HG03565 (cell line): ENCODE results near the gene BTN3A1.

Experiments
- ATAC-seq: cut with Tn5 transposase; IDR thresholded peaks from one replicate; pipeline ENCODE4 v1.9.1; 2021; ENCODE audit warnings: mild to moderate bottlenecking, moderate library complexity; ENCODE audit not compliant: unreplicated experiment

Gene BTN3A1

DNA sequence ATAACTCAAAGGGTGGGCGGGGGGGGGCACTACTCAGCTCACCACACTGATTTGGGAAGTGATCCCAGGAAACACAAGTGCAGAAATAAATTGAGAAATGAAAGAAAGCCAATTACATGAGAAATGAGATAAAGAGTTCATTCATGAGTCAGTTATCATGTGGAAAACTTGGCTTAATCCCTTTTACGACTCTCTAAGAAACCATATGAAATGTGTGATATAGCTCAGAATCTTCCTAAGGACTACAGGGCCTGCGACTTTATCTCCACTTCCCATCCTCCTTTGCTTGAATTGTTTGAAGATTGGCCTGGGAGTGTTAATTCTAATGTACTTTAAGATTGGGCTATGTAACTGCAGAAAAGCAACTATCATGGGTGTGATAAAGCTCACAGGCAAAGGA is 22.8 kb upstream of the BTN3A1 start:
- ATAC-seq = no peak

DNA sequence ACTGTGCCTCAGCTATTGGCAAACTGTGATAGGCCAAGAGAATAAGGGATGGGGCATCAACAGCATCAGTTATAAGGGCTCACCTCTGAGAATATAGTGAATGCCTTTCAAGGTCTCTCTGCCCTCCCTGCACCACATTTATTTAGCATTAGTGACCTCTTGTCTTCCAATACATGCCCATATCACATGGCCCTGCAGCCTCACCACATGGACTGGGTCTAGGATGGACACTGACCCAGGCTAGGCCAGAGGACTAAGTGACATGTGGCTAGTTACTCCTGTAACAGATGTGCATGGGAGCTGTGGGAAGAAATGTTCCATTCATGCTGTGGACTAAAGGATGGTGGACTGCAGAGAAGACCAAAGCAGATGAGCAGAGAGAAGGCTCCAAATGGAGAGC is 22.3 kb upstream of the BTN3A1 start:
- ATAC-seq = no peak

DNA sequence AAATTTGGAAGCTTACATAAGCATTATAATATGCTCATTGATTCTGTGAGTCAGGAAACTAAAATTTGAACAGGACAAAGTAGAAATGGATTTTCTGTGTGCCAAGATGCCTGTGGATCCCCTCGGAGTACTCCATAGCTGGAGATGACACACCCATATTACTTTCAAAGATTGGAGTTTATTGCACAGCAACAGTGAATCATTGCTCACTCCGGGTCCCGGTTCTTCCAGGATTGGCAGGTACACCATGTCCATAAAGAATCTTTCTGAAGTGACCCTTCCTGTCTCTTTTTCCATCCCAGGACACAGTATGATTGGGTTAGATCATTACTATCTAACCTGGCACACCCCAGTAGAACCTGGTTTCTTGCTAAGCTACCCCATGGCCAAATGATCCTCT is 21.8 kb upstream of the BTN3A1 start:
- ATAC-seq = no peak

DNA sequence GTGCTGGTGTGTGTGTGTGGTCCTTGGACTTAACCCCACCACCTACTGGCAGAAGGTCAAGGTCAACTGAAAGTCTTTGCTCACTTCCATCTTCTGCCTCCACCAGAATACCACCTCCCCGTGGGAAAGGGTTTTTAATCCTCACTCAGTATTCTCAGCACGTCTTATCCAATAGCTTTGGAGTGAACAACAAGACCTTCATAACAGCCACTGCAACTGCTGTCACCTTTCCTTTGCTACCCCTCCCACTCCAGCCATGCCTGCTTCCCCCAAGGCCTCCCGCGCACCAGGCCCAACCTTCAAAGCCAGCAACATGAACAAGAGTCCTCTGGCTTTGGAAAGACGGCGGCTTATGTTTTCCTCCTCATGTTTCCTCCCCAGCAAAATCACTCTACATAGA is 20.0 kb upstream of the BTN3A1 start:
- no peak for ATAC-seq

DNA sequence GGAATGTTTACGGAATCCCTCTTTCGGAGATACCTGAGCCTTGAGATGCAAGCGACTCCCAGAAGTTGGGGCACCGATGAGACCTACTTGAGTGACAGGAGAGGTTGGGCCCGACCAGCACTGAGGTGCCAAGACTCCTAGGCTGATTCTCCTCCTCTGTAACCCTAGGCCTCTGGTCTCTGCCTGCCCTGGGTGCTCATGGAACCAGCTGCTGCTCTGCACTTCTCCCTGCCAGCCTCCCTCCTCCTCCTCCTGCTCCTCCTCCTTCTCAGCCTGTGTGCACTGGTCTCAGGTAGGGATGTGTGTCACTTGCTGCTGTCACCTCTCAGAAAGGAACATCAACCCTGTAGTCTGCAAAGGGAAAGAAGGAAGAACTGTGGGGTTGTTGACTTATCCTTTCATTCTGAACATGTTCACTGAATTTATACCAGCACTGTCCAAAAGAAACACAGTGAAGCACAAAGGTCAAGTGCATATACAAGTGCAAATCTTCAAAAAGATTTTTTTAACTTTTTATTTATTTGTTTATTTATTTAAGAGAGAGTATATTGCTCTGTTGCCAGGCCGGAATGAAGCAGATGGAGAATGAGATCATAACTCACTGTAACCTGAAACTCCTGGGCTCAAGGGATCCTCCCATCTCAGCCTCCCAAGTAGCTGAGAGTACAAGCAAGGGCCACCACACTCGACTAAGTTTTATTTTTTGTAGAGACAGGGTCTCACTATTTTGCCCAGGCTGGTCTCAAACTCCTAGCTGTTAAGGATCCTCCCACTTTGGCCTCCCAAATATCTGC is 18.3 kb upstream of the BTN3A1 start:
- ATAC-seq = no peak

DNA sequence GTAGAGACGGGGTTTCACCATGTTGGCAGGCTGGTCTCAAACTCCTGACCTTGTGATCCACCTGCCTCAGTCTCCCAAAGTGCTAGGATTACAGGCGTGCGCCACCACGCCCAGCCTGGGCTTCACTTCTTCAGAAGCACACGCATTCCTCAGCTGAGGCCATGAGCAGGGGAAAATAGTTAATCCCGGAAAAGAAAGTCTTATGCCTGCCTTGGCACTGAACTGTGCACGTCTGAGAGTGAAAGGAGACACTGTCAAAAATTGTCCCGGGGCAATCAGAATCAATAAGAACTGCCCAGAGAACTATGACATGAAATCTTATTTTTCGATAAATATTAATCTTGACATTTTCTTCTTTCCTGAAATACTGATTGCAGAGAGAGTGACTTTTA is 16.3 kb upstream of the BTN3A1 start:
- ATAC-seq = no peak

DNA sequence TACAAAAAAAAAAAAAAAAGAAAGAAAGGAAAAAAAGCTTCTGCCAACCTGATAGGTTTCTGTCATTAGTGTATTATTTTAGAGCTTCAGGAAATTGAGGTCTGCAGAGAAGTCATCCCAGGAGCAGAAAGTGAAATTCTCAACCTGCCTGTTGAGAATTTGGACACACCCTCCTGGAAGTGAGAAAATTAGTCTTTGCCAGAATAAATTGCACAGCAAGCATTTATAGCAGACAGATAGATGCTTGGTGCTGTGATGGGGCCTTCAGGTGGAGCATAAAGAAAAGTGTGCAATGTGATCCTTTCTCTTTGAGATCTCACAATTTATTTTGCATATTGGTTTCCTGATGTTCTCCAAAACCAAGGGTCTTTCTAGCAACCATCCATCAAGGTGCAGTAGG is 14.5 kb upstream of the BTN3A1 start:
- no peak for ATAC-seq

DNA sequence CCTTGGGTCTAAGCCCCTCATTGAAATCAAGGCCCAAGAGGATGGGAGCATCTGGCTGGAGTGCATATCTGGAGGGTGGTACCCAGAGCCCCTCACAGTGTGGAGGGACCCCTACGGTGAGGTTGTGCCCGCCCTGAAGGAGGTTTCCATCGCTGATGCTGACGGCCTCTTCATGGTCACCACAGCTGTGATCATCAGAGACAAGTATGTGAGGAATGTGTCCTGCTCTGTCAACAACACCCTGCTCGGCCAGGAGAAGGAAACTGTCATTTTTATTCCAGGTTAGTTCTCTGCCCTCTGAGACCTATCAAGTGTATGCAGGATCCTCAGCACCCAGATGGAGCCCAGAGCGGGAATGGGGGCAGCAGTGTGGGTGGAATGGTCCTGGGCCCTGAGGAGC is 14.1 kb upstream of the BTN3A1 start:
- ATAC-seq = no peak

DNA sequence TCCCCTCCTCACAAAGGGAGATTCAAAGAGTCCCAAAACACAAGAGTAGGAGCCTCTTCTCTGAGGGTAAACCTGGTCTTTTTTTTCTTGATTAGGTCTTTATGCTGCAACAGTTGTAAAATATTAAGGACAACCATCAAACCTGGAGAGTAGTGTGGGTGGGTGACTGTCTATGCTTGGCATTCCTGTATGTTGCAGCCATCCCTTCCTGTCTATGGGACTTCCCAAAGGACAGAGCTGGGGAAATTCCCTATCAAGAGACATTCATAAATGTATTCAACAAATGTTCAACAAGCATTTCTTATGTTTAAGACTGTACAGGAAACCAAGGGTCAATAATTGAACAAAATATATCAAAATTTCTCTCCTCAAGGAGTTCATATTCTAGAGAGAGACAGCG is 13.6 kb upstream of the BTN3A1 start:
- ATAC-seq = no peak

DNA sequence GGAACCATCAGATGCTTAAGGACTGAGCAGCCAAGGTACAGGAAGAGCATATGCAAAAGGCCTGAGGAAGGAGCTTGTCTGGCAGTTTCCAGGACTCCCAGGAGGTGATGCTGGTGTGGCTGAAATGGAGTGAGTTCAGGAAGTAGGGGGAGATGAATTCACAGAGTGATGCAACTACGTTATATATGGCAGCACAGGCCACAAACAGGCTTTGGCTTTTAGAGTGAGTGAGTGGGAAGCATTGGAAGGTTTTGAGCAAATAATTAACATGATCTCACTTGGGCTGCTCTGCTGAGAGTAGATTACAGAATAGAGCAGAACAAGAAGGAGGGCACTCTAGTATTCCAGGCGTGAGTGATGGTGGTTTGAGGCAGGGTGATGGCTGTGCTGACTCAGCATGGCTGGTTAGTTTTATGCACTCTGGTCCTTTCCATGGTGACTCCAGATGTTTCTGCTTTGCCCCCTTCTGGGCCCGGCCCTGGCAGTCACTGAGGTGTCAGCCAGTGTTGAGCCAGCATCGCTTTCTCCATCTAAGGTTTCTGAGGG is 12.7 kb upstream of the BTN3A1 start:
- no peak for ATAC-seq

DNA sequence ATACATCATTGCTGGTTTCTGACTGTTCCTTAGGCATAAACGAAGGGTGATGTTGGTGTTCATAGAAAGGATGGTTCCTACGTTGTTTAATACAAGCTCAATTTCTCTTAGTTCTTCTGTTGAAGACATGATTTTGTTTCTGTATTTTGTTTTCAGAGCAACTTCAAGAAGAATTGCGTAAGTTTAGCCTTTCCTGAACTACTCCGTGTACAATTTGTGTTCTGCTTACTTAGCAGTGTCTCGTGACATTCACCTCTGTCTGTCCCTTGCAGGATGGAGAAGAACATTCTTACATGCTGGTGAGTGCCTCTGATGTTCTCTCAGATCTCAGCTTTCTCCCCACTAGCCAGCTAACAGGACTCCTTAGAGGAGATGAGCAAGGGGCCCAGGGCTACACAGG is 11.5 kb upstream of the BTN3A1 start:
- no peak for ATAC-seq

DNA sequence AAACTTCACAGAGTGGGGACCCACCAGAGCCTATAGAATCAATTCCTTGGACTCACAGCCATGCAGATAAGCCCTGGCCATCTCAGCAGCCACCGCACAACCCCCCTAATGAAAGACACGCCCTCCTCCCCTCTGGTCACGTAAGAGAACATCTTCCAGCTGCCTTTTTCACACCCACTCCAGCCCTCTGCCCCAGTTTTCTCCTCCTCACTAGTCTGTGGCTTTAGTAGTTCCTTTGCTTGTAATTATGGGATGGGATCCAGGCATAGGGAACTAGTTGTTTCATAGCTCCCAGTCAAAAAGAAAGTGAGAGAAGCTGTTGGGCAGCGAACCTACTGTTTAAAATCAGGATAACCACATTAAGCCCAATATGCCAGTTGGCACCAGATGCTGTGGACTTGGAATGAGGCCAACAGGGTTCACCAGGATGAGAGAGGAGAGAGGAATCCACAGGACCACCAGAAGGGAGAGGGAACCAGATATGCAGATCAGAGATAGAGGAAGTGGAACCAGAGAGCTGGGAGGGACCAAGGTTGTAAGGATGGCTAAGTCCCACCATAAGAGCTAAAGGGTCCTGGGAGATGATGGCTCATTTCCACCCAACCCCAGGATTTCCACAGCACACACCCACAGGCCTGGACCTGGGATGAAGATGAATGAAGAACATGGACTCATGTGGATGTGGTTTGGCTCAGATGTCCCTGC is 9.0 kb upstream of the BTN3A1 start:
- no peak for ATAC-seq

DNA sequence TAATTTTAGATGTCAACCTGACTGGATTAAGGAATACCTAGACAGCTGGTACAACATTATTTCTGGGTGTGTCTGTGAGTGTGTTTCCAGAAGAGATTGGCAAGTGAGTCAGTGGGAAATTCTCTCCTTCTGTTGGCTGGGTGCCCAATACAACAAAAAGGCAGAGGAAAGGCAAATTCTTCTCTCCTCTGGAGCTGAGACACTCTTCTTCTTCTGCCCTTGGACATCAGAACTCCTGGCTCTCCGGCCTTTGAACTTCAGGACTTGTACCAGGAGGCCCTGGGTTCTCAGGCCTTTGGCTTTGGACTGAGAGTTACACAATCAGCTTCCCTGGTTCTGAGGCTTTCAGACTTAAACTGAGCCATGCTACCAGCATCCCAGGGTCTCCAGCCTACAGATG is 7.8 kb upstream of the BTN3A1 start:
- no peak for ATAC-seq

DNA sequence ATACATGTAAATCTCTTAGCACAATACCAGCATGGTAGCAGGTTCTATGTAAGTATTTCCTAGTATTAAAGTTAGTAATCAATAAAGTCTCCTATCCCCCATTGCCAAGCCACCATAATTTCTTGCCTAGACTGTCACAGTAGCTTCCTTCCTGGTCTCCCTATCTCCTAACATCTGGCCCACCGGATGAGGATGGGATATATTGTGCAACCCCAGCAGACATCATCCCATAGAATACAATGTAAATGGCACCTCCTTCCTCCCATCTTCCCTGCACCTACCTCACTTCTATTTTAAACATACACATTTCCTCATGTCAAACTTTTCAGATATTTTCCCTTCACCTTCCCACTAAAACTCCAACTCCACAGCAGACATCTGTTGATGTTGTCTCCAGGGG is 3.5 kb upstream of the BTN3A1 start:
- ATAC-seq = no peak

DNA sequence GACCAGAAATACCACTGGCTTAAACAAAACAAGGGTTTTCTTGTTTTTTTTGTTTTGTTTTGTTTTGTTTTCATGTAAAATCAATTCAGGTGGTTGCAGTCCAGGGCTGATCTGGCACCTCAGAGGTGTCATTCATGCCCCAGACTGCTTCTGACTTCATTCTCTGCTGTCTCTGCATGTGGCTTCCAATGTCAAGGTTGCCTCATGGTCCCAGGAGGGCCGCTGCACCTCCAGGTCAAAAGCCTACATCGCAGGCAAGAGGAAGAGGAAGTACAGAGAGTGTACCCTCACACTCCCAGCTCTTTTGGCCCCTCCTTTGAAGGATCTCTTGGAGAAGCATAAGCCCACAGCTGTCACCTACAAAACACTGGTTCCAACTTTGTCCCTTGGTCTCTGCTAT is 1.4 kb upstream of the BTN3A1 start:
- ATAC-seq = no peak

DNA sequence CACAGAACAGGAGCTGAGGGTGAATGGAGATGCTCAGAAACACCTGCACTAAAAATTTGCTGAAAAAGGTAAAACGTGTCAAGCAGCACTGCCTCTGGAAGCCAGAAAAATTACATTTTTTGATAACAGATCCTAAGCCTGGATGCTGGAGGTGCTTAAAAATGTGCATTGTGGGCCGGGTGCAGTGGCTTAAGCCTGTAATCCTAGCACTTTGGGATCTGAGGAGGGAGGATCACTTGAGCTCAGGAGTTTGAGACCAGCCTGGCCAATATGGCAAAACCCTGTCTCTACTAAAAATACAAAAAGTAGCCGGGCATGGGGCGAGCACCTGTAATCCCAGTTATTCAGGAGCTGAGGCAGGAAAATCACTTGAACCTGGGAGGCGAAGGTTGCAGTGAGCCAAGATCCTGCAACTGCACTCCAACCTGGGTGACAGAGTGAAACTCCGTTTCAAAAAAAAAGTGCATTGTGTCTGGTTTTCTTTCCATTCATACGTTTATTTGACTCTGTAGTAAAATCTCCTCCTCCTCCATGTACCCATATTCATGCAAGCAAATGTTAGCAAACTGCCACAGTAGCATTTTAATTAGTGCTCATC is 587 bp upstream of the BTN3A1 start:
- no peak for ATAC-seq

DNA sequence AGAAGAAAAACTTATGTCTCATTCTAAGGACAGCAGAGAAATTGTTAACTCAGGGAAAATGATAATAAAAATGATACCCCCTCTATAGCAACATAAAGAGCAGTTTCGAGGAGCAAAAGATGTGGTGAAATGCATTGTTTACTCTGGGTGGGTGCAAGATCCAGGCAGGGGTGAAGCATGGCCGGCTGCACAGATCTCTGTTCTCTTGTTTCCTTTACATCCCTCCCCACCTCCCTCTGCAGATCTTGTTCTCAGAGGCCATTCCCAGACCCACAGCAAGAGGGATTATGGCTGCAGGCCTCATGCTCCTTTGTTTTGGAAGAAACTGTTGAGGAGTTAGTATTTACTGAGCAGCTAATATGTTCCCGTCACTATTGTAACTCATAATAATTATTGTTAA is 1.8 kb downstream of the BTN3A1 start:
- ATAC-seq = no peak

DNA sequence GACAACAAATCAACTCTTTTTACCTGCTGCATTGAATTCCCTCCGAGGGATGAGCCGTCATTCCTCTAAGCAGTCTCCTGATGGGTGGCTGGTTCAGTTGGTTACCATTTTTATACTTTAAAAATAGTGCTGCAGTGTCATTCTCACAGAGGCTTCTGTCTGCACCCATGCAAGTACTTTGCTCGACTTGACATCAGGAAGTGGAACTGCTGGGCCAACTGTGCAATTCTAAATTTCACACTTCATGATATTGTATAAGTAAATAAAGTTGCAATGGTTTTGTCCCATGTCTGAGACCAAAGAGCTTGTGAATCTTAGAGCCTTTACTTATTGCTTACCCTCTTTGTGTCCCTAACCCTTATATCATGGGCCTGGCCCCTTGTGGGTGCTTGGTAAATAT is 2.5 kb downstream of the BTN3A1 start:
- no peak for ATAC-seq

DNA sequence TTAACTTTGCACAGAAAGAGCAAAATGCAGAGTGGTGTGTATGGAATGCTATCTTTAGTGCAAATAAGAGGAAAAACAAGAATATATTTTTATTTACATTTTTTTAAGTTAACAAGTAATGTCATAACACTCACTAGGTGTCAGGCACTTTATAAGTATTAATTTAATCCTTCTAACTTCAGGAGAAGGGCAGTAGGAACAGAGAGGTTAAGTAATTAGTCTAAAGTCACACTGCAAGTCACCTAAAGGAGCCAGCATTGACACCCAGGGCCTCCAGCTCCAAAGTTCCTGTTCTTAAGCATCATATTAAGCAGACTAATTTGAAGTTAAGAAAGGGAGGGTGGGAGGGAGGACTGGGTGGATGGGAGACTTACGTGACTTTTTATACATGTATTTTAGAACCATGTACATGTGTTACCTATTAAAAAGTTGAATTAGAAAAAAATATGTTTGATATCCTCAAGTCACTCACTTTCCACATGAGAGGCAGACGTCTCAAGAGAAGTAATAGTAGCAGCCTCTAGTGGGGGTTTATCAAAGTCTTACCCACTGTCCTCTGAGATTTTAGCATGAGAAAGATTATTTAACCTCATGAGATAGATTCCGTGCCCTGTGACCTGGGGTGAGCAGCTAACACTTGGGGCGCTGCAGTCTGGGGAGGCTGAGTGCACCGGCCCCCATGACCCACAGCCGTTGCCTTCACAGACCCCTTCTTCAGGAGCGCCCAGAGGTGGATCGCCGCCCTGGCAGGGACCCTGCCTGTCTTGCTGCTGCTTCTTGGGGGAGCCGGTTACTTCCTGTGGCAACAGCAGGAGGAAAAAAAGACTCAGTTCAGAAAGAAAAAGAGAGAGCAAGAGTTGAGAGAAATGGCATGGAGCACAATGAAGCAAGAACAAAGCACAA is 7.0 kb downstream of the BTN3A1 start:
- no peak for ATAC-seq

DNA sequence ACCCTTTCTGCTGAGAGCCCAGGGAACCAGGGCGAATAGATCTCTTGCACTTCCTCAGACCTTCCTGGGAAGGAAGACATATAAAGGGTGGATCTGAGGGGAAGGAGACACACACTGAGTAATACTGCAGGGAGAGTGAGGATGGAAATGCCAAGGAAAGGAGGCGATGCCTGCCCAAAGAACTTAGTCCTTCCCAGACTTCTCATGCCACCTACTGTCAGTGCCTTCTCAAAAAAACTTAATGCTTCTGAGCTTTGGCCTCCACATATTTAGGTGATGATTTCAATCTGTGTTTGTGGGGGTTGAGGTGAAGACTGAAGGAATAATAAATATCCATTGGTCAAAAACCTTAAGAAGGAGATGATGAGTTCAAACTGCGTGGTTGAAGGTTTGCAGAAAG is 9.7 kb downstream of the BTN3A1 start:
- no peak for ATAC-seq

DNA sequence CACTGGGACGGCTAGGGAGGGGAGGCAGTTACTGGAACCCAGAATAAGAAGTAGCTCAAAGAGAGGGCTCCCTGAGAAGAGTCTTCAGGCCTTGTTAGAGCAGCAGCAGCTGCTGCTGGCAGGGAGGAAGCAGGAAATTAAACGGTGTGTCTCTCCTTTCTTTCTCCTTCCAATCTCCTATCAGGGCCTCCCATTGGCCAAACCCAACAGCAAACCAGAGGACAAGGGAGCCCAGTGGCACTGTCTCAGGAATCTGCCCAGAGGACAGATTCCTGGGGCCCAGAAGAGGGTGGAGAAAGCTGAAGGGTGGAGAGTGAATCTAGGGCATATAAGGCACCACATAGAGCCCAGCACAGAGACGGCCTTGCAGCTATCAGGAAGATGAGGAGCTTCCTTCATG is 10.2 kb downstream of the BTN3A1 start:
- no peak for ATAC-seq
